ENCODE data around the gene PLIN1. TPM values are rescaled to one million over a fixed set of nuclear protein-coding genes. Genes with fewer than 3 reads are reported as not detected.

The PLIN1 gene
- 0.16 TPM in 1 of 2 replicates, not detected in the other for total RNA-seq

GRCh38 chr15:89679212-89679611 lies at the start of gene PLIN1:
Gene PLIN1, minus strand, starts transcription at chr15:89679367. Its CDS starts 1,878 bp downstream, at chr15:89677489.

GRCh38 chr15:89690276-89691218 lies 11.4 kb upstream of the PLIN1 start, which contains the start of the genes PEX11A and WDR93:
Gene PEX11A, minus strand, starts transcription at chr15:89690754. Its CDS starts 122 bp downstream, at chr15:89690632.
Gene WDR93, plus strand, starts transcription at chr15:89690811. Its CDS starts 10,936 bp downstream, at chr15:89701747.

GRCh38 chr15:89654847-89655805 lies 24.0 kb downstream of the PLIN1 start, which contains the start of gene KIF7:
Gene KIF7, minus strand, starts transcription at chr15:89655467. Its CDS starts 2,537 bp downstream, at chr15:89652930.

Small RNAs within 50 kb of the gene (small RNA-seq; reads per million reads assigned to genes)
- not detected for gene RNU6-132P

Other genes with a start within 250 kb of the PLIN1 start
- not detected in 2 replicates for gene RHCG, start 182.8 kb downstream of the PLIN1 start, total RNA-seq
- gene TICRR, start 103.9 kb downstream of the PLIN1 start, total RNA-seq = 0.65 and 0.73 TPM in 2 replicates
- gene KIF7, start 23.9 kb downstream of the PLIN1 start, total RNA-seq = 15.7 and 17.4 TPM in 2 replicates
- 7.8 and 8.1 TPM in 2 replicates for gene PEX11A, start 11.4 kb upstream of the PLIN1 start, total RNA-seq
- gene WDR93, start 11.4 kb upstream of the PLIN1 start, total RNA-seq = not detected in 2 replicates
- 0.12 and 0.16 TPM in 2 replicates for gene MESP1, start 71.9 kb upstream of the PLIN1 start, total RNA-seq
- 0.12 and 0.32 TPM in 2 replicates for gene MESP2, start 97.0 kb upstream of the PLIN1 start, total RNA-seq
- gene ANPEP, start 135.5 kb upstream of the PLIN1 start, total RNA-seq = 265 and 275 TPM in 2 replicates
- 48.5 and 79.4 TPM in 2 replicates for gene AP3S2, start 214.6 kb upstream of the PLIN1 start, total RNA-seq
- gene ARPIN, start 233.6 kb upstream of the PLIN1 start, total RNA-seq = 14.8 and 18.0 TPM in 2 replicates

Measured in hair follicle dermal papilla cell (primary cell).